ENCODE data around the gene CDS2.

CDS2 gene

GRCh38 chr20:5119143-5119434, 7.7 kb upstream of the CDS2 start:
- no peak for DNase-seq (ENCODE audit: low read depth in 1 of 2, low spot score in 1 of 2)

- DNase-seq (ENCODE audit: low read depth in 1 of 2, low spot score in 1 of 2) = peak; percentile 87 to 96
Measured at GRCh38 chr20:5119435-5120184, 7.2 kb upstream of the CDS2 start, which contains the start of gene PCNA. PCNA (minus strand) TSS chr20:5119958; CDS start chr20:5119798, 160 bp downstream.

- no peak for DNase-seq (ENCODE audit: low read depth in 1 of 2, low spot score in 1 of 2)
Measured at GRCh38 chr20:5120185-5120476, 6.7 kb upstream of the CDS2 start.

DNA sequence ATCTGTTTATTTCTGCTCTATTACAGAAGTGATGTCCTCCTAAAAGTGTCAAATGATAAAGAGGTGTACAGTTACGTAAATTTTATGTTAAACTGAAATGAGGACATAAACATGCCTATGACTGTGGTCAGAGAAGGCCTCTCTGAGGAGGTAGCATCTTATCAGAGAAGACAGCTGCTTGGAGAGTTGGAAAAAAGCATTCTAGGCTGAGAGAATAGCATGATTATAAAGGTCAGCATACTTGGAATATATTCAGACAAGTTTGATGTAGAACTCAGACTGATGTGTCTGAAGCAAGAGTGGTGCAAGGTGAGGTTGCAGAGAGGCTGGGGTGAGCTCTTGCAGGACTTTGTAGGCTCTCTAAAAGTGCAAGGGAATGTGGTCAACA, 3.9 kb upstream of the CDS2 start:
- DNase-seq (ENCODE audit: low read depth in 1 of 2, low spot score in 1 of 2) = no peak

- peak; percentile 28 to 40 for DNase-seq (ENCODE audit: low read depth in 1 of 2, low spot score in 1 of 2)
Measured at GRCh38 chr20:5127204-5127858, 523 bp downstream of the CDS2 start.

DNA sequence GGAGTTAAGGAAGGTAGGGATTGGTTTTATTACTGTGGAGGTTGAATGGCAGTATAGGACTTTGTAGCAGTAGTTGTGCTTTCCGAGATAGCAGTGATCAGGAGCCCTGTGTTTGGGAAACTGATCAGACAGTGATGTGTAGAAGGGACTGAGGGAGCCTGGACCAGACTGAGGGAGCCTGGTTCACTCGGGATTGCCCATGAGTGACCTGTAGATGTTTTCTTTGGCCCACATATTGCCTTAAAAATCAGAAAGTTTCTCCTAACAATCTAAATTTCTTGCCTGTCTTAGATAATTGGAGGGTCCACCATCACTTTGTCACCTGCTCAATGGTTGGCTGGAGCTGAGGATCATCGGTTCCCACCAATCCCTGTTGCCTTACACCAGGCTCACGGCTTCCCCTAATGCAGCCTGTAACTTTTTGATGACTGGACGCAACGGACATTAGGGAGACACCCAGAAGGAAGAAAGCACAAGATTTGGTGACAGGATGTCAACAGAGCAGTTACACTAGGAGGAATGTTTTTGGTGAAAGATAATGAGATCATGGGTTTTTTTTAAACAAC, 1.1 kb downstream of the CDS2 start:
- DNase-seq (ENCODE audit: low read depth in 1 of 2, low spot score in 1 of 2) = no peak

DNA sequence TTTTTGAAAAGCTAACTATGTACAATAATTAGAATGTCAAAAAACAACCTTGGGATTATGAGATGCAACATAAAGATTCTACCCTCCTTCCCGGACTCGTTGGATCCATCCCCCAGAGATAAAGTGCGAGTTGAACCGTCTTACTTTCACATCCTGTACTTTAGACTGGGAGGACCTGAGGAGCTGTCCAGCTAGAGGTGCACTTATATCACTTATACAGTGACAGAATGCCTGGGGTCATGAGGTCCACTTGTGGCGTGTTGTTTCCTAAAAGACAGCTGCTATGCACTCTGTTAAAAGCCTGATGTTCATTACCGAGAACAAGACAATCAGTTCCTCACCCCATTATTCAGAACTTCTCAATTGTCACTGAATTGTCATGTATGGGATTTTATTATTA, 2.1 kb downstream of the CDS2 start:
- DNase-seq (ENCODE audit: low read depth in 1 of 2, low spot score in 1 of 2) = no peak

DNA sequence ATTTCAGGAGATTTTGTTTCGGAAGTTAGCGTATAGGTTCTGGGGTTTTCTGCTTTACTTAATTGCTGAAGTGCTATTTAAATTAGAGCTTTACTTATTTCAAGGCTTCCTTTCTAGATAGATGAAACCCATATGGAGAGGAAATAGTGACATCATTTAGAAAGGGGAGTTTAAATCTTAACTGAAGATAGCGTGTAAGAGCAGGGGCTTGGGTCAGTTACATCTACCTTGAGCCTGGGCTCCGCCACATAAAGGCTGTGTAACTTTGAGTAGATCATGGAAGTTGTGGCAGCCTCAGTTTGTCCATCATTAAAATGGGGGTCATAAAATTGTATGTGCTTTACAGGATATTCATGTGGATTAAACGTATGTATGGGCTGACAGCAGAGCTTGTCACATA, 4.7 kb downstream of the CDS2 start:
- DNase-seq (ENCODE audit: low read depth in 1 of 2, low spot score in 1 of 2) = no peak

DNA sequence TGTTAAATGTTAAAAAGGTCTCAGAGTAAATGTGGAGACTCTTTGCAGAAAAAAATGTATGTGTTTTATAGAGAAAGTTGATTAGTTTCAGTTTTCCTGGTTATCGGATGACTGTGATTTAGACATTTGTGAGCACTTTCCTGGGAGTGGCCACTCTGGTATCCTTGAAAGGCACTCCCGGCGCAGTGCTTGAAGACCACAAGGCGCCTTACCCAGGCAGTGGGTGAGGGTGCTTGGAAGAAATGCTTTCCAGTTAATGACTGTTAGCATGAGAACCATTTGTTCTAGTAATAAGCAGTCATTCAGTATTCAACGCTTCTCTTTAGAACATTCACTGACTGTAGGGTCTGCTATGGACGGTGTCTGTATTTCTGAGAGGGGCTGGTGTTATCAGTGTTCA, 7.2 kb downstream of the CDS2 start:
- DNase-seq (ENCODE audit: low read depth in 1 of 2, low spot score in 1 of 2) = no peak

DNA sequence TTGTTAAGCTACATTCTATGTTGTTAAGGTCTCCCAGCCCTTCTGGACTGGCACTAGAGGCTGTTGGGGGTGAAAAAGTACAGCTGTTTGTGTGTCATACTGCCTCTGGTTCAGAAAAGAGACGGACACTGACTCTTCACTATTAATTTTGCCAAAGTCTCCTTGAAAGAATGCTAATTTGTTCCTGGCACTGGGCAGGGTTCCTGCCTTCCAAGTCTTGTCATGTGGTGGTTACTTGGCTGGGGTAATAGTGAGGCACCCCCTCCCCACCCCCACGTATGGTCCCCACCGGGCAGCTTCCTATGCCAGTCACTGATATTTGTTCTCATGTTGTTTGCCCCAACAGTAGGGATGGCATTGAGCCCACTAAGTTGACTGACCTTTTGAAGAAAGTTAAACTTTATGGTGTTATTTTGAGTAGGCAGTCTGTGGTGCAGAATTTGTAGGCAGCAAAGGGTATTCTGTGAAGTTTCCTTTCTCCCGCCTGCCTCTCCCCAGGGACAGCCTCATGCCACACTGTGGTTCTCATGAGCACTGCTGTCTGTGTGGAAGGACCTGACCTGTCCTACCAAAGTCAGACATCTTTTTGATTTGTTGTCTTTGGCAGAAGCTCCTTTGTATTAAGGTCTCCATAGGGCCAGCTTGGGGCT, 8.7 kb downstream of the CDS2 start:
- DNase-seq (ENCODE audit: low read depth in 1 of 2, low spot score in 1 of 2) = no peak

DNA sequence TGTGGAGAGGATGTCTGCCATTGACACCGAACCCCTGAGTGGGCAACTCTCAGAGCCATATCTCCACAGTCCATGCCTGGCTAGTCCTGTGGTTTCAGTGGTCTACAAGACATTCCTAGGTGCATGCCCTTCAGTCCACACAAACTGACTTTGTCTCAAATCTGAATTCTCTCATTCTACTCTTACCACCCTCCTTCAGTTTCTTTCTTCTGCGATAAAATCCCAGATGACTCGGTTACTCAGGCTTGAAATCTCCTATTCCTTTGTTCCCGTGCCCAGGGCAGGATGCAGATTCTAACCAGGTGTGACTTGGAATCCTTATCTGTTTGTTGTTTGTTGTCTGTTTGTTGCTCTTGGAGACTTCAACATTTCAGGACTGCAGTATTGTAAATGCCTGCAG, 9.3 kb downstream of the CDS2 start:
- DNase-seq (ENCODE audit: low read depth in 1 of 2, low spot score in 1 of 2) = no peak

GRCh38 chr20:5140195-5140594, 13.4 kb downstream of the CDS2 start:
- no peak for DNase-seq (ENCODE audit: low read depth in 1 of 2, low spot score in 1 of 2)

DNA sequence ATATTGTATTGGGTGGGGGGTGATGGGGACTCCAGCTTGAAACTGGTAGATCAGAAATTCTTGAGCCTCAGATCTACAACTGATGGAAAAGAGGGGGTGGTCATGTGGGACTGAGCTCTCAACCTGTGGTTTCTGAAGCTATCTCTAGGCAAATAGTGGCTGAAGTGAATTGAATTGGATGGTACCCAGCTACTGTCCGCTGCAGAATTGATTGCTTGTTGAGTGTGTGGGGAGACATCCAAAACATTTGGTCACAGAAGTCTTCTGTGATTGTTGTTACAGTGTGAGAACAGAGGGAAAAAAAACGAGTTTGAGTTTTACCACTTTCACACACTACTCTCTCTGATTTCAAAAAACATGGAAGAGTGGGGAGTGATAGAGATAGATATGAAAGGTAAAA, 14.8 kb downstream of the CDS2 start:
- no peak for DNase-seq (ENCODE audit: low read depth in 1 of 2, low spot score in 1 of 2)

DNA sequence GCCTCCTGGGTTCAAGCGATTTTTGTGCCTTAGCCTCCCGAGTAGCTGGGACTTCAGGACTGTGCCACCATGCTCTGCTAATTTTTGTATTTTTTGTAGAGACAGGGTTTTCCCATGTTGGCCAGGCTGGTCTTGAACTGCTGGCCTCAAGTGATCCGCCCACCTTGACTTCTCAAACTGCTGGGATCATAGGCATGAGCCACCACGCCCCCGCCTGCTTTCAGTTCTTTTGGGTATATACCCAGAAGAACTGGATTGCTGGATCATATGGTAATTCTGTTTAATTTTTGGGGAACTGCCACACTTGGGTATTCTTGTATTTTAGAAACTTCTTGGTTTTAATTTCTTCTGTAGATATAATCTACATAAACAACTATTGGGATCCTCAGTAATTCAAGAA, 17.0 kb downstream of the CDS2 start:
- no peak for DNase-seq (ENCODE audit: low read depth in 1 of 2, low spot score in 1 of 2)

DNA sequence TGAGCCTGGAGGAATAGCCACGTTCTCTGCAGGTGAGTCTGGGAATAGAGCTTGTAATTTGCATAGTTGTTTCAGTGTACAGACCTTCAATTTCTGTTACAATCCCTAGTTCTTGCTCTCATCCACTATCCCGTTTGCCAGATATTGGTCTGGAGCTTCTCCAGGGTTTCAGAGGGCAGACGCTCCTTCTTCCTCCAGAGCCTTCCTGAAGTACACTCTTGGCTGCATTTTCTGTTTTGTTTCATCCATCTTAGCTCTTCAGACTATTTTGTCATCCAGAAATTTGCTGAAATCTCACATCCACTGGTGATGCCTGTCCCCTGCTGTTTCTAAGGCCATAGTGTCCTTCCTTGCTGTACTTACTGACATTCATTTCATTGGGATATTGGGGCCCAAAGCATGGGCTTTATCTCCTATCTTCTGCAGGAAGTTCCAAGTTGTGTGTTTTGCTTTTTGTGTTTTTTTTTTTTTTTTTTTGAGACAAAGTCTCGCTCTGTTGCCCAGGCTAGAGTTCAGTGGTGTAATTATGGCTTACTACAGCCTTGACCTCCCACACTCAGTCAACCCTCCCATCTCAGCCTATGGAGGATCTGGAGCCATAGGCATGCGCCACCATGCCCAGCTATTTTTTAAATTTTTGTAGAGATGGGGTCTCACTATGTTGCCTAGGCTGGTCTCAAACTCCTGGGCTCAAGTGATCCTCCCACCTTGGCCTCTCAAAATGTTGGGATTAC, 18.7 kb downstream of the CDS2 start:
- DNase-seq (ENCODE audit: low read depth in 1 of 2, low spot score in 1 of 2) = no peak

DNA sequence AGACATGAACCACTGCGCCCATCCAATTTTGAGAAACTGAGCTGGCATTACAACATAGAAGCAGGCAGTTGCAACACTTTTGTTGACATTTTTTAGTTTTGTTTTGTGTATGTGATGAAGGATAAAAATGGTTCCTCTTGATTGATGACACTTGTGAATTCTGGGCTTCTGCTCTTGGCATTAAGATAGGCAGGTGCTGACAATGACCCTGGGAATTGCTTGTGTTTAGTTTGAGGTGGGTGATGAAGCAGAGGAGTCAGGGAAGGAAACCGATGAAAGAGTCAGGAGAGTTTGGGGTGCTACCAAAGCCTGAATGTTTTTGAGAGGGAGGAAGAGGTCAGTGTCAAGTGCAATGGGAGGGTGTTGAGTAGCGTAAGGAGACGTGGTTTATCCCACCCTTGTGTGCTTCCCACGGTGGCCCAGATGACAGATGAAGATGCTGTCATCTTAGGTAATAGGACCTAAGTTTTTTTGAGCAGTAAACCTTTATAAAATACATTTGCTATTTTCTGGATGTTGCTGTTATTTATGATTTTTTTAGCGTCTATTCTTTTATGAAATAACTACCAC, 19.4 kb downstream of the CDS2 start:
- no peak for DNase-seq (ENCODE audit: low read depth in 1 of 2, low spot score in 1 of 2)

GRCh38 chr20:5146871-5147592, 20.2 kb downstream of the CDS2 start:
- DNase-seq (ENCODE audit: low read depth in 1 of 2, low spot score in 1 of 2) = no peak

- DNase-seq (ENCODE audit: low read depth in 1 of 2, low spot score in 1 of 2) = no peak
Measured at GRCh38 chr20:5148581-5148980, 21.8 kb downstream of the CDS2 start.

DNA sequence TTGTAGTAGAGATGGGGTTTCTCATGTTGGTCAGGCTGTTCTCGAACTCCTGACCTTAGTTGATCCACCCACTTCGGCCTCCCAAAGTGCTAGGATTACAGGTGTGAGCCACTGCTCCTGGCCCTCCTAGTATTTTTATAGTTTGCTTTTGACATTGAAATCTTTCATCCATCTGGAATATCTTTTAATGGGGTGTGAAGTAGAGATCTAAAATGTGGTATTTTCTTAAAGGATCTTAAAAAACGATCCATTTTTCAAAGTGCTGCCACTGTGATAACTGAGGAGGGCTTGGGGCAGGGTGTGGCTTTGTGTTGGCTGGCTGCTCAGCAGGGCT, 23.1 kb downstream of the CDS2 start:
- DNase-seq (ENCODE audit: low read depth in 1 of 2, low spot score in 1 of 2) = no peak

DNA sequence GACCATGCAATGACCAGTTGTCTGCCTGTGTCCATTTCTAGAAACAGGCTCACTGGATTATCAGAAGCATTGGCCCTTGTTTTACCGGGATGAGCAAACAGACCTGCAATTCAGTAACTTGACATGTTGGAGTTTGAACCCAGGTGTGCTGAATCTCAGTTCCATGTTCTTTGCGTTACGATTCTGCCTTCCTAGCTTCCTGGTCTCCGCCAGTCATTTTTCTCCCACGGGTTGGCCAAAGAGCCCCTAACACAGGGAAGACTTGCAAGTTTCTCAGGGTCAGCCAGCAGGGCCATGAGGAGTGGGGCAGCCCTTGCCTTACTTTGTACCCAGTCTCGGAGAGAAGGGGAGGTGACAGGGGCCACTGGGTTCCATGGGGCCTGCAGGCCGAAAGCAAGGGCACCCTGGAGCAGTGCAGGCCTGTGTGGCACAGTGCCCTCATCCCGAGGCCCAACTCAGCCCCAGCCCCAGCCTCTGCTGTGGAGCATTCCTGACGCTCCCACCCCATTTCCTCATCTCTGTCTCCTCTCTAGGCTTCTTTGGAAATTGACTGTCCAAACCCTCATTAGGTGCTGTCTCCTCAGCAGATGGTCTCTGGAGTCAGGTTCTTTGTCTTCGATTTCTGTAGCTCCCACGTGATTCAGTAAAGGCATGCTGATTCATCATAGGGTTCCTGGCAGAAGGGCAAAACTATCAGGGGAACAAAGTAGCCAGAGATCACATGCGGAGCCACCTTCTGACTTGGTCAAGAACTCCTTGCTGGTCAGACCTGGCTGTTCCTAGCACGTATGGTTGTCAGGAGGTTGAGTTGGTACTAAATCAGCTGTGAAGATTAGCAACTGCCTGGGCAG, 23.6 kb downstream of the CDS2 start:
- DNase-seq (ENCODE audit: low read depth in 1 of 2, low spot score in 1 of 2) = no peak
